ENCODE measurements around the gene ICAM5. TPM values are rescaled to one million over a fixed set of nuclear protein-coding genes. Genes with fewer than 3 reads are reported as not detected.
A peak's percentile ranks its signal among the peaks of the same experiment; 100 is the strongest.

Gene ICAM5
- total and polyA plus RNA-seq, 10 of the 15 experiments (the other 5 are each of a cell fraction or from before 2014, with no cell fraction given), result 0.14 to 4.6 (median 0.94) TPM; not detected in 2

- TF ChIP-seq SMAD1 (IDR thresholded peaks at IDR 0.05; ENCODE audit: low read depth, partially characterized antibody) (no peak), SREBF1 (IDR thresholded peaks at IDR 0.05; ENCODE audit: low read length) (no peak), NFXL1 (IDR thresholded peaks at IDR 0.05; ENCODE audit: borderline replicate concordance) (no peak), BMI1 (IDR thresholded peaks at IDR 0.05; ENCODE audit: borderline replicate concordance) (no peak), REST (IDR thresholded peaks at IDR 0.05; ENCODE audit: low read depth, low read length) (no peak), IRF3 (IDR thresholded peaks at IDR 0.05) (no peak), POU2F2 (IDR thresholded peaks at IDR 0.05; ENCODE audit: borderline replicate concordance, low read depth, low read length) (peak; percentile 10; the same call in 1 of the 3 replicates), RELB (IDR thresholded peaks at IDR 0.05; ENCODE audit: low read depth) (no peak), SRF (IDR thresholded peaks at IDR 0.05; ENCODE audit: low read depth in 2 of 2, low read length in 2 of 2) (no peak), POLR2A (IDR thresholded peaks at IDR 0.05; ENCODE audit: low read depth, low read length) (peak; percentile 32; the same call in 1 of the 2 replicates), ZNF207 (IDR thresholded peaks at IDR 0.05; ENCODE audit: borderline replicate concordance) (no peak), TBL1XR1 (IDR thresholded peaks at IDR 0.05; ENCODE audit: low read depth, low read length) (no peak), POLR2AphosphoS5 (IDR thresholded peaks at IDR 0.05; ENCODE audit: low read length) (peak; percentile 58; the same call in 1 of the 2 replicates), KDM1A (IDR thresholded peaks at IDR 0.05; ENCODE audit: borderline replicate concordance) (no peak), ZNF622 (IDR thresholded peaks at IDR 0.05) (no peak), MXI1 (IDR thresholded peaks at IDR 0.05; ENCODE audit: low read depth, low read length) (no peak)
Observed at GRCh38 chr19:10279737-10280442, 9.9 kb upstream of the ICAM5 start (continued).

Measured in GM12878 (cell line).